K562 (cell line): ENCODE measurements around the gene CHSY1. TPM values are rescaled to one million over a fixed set of nuclear protein-coding genes. Genes with fewer than 3 reads are reported as not detected.

Experiments
- AFF1 ChIP-seq, 2 experiments: fragments of 450-650 bp; IDR thresholded peaks; 2 replicates each; pipeline ENCODE4 v1.6.1; 2018; ENCODE audit warnings: mild to moderate bottlenecking in 2 of 2, low read depth in 1 of 2; ENCODE audit not compliant: partially characterized antibody in 2 of 2
- ESRRA ChIP-seq: fragments of 450-650 bp; IDR thresholded peaks from 2 replicates; pipeline ENCODE4 v1.6.1; 2014; ENCODE audit warnings: low read depth, mild to moderate bottlenecking, moderate library complexity, borderline replicate concordance
- FUS ChIP-seq: fragments of 200-400 bp; formaldehyde crosslinking; optimal IDR thresholded peaks from 2 replicates; pipeline ENCODE3; 2017; ENCODE audit warnings: low read depth, low read length
- HNRNPL ChIP-seq: fragments of 200-400 bp; formaldehyde crosslinking; IDR thresholded peaks from 2 replicates; pipeline ENCODE4 v1.6.1; 2017; ENCODE audit warnings: low read depth, mild to moderate bottlenecking, low read length
- MLX ChIP-seq, 2 experiments: fragments of 450-650 bp in 1 of 2; sonication (generic) in 1 of 2; formaldehyde crosslinking; conservative IDR thresholded peaks; 2 replicates each; pipeline versions ENCODE4 v1.4.0 to v1.8.1; 2020 to 2022; ENCODE audit warnings: mild to moderate bottlenecking in 1 of 2, missing genetic modification reagents in 1 of 2
- MYC ChIP-seq, 2 experiments: fragments of 250-450 bp in 1 of 2; sonication (Bioruptor Pico) in 1 of 2; IDR thresholded peaks; 2 replicates each; pipeline versions ENCODE4 v1.5.1 to v1.6.1; 2012 to 2021; ENCODE audit warnings: low read depth in 2 of 2, borderline replicate concordance in 1 of 2, improper control_type of control experiment in 1 of 2, low read length in 1 of 2, mild to moderate bottlenecking in 1 of 2, moderate library complexity in 1 of 2
- ZNF263 ChIP-seq: sonication (generic); formaldehyde crosslinking; IDR thresholded peaks from 2 replicates; pipeline ENCODE4 v1.8.0; 2022; ENCODE audit warnings: mild to moderate bottlenecking, missing genetic modification reagents, borderline replicate concordance
- ZNF282 ChIP-seq: sonication (generic); formaldehyde crosslinking; IDR thresholded peaks from 2 replicates; pipeline ENCODE4 v1.8.1; 2023; ENCODE audit warnings: missing genetic modification reagents
- polyA plus RNA-seq, 8 experiments: library from polyadenylated mRNA; depleted of rRNA in 4 of 8; stranded (reverse) in 5 of 8; unstranded in 3 of 8; fragments of >200 nt; fragmentation: Nextera tagmentation in 2 of 8; fragmentation: Illumina TruSeq in 1 of 8; extraction: Ambion mirVana in 2 of 8; extraction: Trizol in 1 of 8; gene quantifications; 2 replicates each; pipeline versions ENCODE4 v1.2.1 to v1.2.3, GENCODE V29; 2011 to 2014; ENCODE audit warnings: inconsistent platforms in 1 of 8, missing spikeins in 1 of 8
- total RNA-seq, 7 experiments: library from RNA; depleted of rRNA in 6 of 7; stranded (reverse); fragments of >200 nt in 6 of 7; fragmentation: Illumina TruSeq in 2 of 7; extraction: Trizol in 2 of 7; gene quantifications; 2 replicates each; pipeline versions ENCODE4 v1.2.1 to v1.2.3, GENCODE V29; 2011 to 2021; ENCODE audit warnings: low replicate concordance in 1 of 7
- TF ChIP-seq, protein P1 (sequence below), 2 experiments: fragments of 450-650 bp; formaldehyde crosslinking in 1 of 2; IDR thresholded peaks; 2 replicates each; pipeline versions ENCODE4 v1.4.0 to v1.6.1; 2014 to 2020; ENCODE audit warnings: mild to moderate bottlenecking in 2 of 2, borderline replicate concordance in 1 of 2, low read depth in 1 of 2
- TF ChIP-seq, protein P2 (sequence below): sonication (generic); formaldehyde crosslinking; IDR thresholded peaks from 2 replicates; pipeline ENCODE4 v1.8.0; 2022; ENCODE audit warnings: mild to moderate bottlenecking, missing genetic modification reagents, borderline replicate concordance

Gene CHSY1
- total and polyA plus RNA-seq, 9 of the 15 experiments (the other 6 are each of a cell fraction or from before 2014, with no cell fraction given), result 7.0 to 16.4 (median 13.4) TPM

DNA sequence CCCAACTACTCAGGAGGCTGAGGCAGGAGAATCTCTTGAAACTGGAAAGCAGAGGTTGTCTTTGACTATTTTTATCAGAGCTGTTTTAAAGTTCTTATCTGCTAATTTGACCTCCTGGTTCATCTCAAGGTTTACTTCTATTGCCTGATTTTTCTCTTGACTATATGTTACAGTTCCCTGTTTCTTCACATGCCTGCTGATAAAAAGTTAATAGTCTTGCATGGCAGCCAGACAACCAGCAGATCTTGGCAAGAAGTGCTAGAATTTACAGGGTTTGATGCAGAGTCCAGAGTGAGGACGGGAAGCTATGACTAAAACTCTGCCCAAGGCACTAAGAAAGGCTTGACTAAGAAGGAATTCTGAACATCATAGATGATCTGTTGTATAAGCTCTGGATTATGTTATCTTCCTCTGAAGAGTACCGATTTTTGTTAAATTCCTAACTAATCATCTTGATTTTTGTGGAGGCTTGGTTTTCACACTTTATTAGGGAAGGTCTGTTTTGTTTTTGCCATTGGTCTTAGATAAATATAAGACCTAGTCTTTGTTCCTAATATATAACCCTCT lies 85.9 kb downstream of the CHSY1 start (continued):
- TF ChIP-seq, protein P1, sequence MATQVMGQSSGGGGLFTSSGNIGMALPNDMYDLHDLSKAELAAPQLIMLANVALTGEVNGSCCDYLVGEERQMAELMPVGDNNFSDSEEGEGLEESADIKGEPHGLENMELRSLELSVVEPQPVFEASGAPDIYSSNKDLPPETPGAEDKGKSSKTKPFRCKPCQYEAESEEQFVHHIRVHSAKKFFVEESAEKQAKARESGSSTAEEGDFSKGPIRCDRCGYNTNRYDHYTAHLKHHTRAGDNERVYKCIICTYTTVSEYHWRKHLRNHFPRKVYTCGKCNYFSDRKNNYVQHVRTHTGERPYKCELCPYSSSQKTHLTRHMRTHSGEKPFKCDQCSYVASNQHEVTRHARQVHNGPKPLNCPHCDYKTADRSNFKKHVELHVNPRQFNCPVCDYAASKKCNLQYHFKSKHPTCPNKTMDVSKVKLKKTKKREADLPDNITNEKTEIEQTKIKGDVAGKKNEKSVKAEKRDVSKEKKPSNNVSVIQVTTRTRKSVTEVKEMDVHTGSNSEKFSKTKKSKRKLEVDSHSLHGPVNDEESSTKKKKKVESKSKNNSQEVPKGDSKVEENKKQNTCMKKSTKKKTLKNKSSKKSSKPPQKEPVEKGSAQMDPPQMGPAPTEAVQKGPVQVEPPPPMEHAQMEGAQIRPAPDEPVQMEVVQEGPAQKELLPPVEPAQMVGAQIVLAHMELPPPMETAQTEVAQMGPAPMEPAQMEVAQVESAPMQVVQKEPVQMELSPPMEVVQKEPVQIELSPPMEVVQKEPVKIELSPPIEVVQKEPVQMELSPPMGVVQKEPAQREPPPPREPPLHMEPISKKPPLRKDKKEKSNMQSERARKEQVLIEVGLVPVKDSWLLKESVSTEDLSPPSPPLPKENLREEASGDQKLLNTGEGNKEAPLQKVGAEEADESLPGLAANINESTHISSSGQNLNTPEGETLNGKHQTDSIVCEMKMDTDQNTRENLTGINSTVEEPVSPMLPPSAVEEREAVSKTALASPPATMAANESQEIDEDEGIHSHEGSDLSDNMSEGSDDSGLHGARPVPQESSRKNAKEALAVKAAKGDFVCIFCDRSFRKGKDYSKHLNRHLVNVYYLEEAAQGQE (IDR thresholded peaks at IDR 0.05; ENCODE audit: borderline replicate concordance), result no peak
- TF ChIP-seq, protein P1 (CRISPR knock-in tag; IDR thresholded peaks at IDR 0.05; ENCODE audit: low read depth), result no peak
- TF ChIP-seq ESRRA, result no peak
- no peak for TF ChIP-seq MYC (IDR thresholded peaks at IDR 0.05; ENCODE audit: low read depth, low read length)
- no peak for TF ChIP-seq MYC (CRISPR knock-in tag; IDR thresholded peaks at IDR 0.05; ENCODE audit: borderline replicate concordance, low read depth)
- no peak for TF ChIP-seq HNRNPL
- TF ChIP-seq ZNF263 (CRISPR knock-in tag), result no peak
- TF ChIP-seq, protein P2, sequence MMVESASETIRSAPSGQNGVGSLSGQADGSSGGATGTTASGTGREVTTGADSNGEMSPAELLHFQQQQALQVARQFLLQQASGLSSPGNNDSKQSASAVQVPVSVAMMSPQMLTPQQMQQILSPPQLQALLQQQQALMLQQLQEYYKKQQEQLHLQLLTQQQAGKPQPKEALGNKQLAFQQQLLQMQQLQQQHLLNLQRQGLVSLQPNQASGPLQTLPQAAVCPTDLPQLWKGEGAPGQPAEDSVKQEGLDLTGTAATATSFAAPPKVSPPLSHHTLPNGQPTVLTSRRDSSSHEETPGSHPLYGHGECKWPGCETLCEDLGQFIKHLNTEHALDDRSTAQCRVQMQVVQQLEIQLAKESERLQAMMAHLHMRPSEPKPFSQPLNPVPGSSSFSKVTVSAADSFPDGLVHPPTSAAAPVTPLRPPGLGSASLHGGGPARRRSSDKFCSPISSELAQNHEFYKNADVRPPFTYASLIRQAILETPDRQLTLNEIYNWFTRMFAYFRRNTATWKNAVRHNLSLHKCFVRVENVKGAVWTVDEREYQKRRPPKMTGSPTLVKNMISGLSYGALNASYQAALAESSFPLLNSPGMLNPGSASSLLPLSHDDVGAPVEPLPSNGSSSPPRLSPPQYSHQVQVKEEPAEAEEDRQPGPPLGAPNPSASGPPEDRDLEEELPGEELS (CRISPR knock-in tag), result no peak
- TF ChIP-seq ZNF282 (CRISPR knock-in tag), result no peak
- TF ChIP-seq MLX (CRISPR knock-in tag; conservative IDR thresholded peaks at IDR 0.05), result no peak
- peak in 1 of 2 experiments; percentile 96 for TF ChIP-seq AFF1 (IDR thresholded peaks at IDR 0.05; ENCODE audit: low read depth in 1 of 2, partially characterized antibody in 2 of 2)
- TF ChIP-seq FUS, result no peak
